Neural progenitor cell (in vitro differentiated cells): Measurements from ENCODE around the gene FAM117B. TPM values are rescaled to one million over a fixed set of nuclear protein-coding genes. Genes with fewer than 3 reads are reported as not detected.

Experiments used
- DNase-seq: peaks from one replicate; pipeline ENCODE4 v3.0.0-alpha.2; 2016; ENCODE audit warnings: low spot score
- H2AFZ ChIP-seq: fragments of 200-600 bp; sonication (generic); replicated peaks from 2 replicates; pipeline ENCODE4 v1.6.1; 2016; ENCODE audit warnings: antibody characterized with exemption
- H3F3A ChIP-seq: fragments of 200-600 bp; sonication (generic); 2 replicates; pipeline ENCODE4 v1.6.1; 2016; ENCODE audit warnings: antibody characterized with exemption, low read depth
- H3K27ac ChIP-seq: fragments of 200-600 bp; sonication (generic); 2 replicates; pipeline ENCODE4 v1.5.1; 2016; ENCODE audit warnings: mild to moderate bottlenecking
- H3K27me3 ChIP-seq: fragments of 200-600 bp; sonication (generic); 2 replicates; pipeline ENCODE4 v1.6.1; 2016; ENCODE audit warnings: mild to moderate bottlenecking, moderate library complexity
- H3K36me3 ChIP-seq: fragments of 200-600 bp; sonication (generic); 2 replicates; pipeline ENCODE4 v1.5.1; 2016
- H3K4me1 ChIP-seq: fragments of 200-600 bp; sonication (generic); 2 replicates; pipeline ENCODE4 v1.6.1; 2016; ENCODE audit warnings: mixed run types
- H3K4me2 ChIP-seq: fragments of 200-600 bp; sonication (generic); 2 replicates; pipeline ENCODE4 v1.6.1; 2016
- H3K4me3 ChIP-seq: fragments of 200-600 bp; sonication (generic); 2 replicates; pipeline ENCODE4 v1.5.1; 2016
- H3K79me2 ChIP-seq: fragments of 200-600 bp; sonication (generic); 2 replicates; pipeline ENCODE4 v1.6.1; 2016; ENCODE audit warnings: low read depth
- H3K9ac ChIP-seq: fragments of 200-600 bp; sonication (generic); 2 replicates; pipeline ENCODE4 v1.6.1; 2016
- H3K9me3 ChIP-seq: fragments of 200-600 bp; sonication (generic); 2 replicates; pipeline ENCODE4 v1.5.1; 2016; ENCODE audit warnings: low read depth
- H4K20me1 ChIP-seq: fragments of 200-600 bp; sonication (generic); 2 replicates; pipeline ENCODE4 v1.6.1; 2016; ENCODE audit warnings: low read depth
- H3K27ac Mint-ChIP-seq: 3 replicates; pipeline ENCODE4 v1.8.0; 2021; ENCODE audit warnings: mixed read lengths
- H3K27me3 Mint-ChIP-seq: 2 replicates; pipeline ENCODE4 v1.8.0; 2022; ENCODE audit warnings: low read depth, mild to moderate bottlenecking, inconsistent platforms, moderate library complexity, mixed read lengths; ENCODE audit not compliant: insufficient read depth
- H3K36me3 Mint-ChIP-seq: 3 replicates; pipeline ENCODE4 v1.8.0; 2021; ENCODE audit warnings: mixed read lengths
- H3K4me1 Mint-ChIP-seq: 3 replicates; pipeline ENCODE4 v1.8.0; 2021; ENCODE audit warnings: mixed read lengths
- H3K4me3 Mint-ChIP-seq: 3 replicates; pipeline ENCODE4 v1.8.0; 2021; ENCODE audit warnings: mild to moderate bottlenecking, moderate library complexity, mixed read lengths
- H3K9me3 Mint-ChIP-seq: 3 replicates; pipeline ENCODE4 v1.8.0; 2020; ENCODE audit warnings: mixed read lengths
- CTCF ChIP-seq: fragments of 200-600 bp; sonication (generic); IDR thresholded peaks from 2 replicates; pipeline ENCODE4 v1.5.1; 2017; ENCODE audit warnings: antibody characterized with exemption, mild to moderate bottlenecking
- EZH2 ChIP-seq: fragments of 200-600 bp; sonication (generic); IDR thresholded peaks from 2 replicates; pipeline ENCODE4 v1.6.1; 2017; ENCODE audit warnings: antibody characterized with exemption, mild to moderate bottlenecking, moderate library complexity
- EZH2phosphoT487 ChIP-seq: fragments of 200-600 bp; sonication (generic); IDR thresholded peaks from 2 replicates; pipeline ENCODE4 v1.6.1; 2017; ENCODE audit warnings: antibody characterized with exemption
- total RNA-seq: library from RNA; depleted of rRNA; stranded (reverse); fragments of >200 nt; gene quantifications from 2 replicates; pipeline ENCODE4 v1.2.3, GENCODE V29; 2015; ENCODE audit warnings: low replicate concordance

Gene FAM117B
- total RNA-seq, 1 donor from 2014 or later: 17.5 TPM

DNA sequence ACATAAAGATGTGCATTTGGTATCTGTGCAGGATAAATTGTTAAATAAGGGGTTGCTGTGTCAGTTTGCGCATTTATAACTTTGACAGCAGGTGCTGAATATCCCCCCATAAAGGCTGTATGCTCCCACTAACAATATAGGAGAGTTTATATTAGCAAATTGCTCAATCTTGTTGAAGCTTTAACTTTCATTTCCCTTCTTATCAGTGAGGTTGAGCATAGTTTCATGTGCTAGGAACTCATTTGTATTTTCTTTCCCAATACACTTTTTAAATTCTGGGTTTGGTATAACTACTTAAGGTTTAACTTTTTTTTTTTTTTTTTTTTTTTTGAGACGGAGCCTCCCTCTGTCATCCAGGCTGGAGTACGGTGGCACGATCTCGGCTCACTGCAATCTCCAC is 89.0 kb downstream of the FAM117B start:
- Histone ChIP-seq H3K27me3 (no peaks in the 10 kb centered on the region), H3K9ac (no peak overlapping the region), H3K9me3 (no peaks in the 10 kb centered on the region), H3K36me3 (peaks cover 4% of the 10 kb centered on the region), H4K20me1 (peaks cover 11% of the 10 kb centered on the region), H3F3A (no peaks in the 10 kb centered on the region), H3K79me2 (peaks cover 38% of the 10 kb centered on the region), H3K27ac (no peak overlapping the region), H2AFZ (no peak overlapping the region), H3K4me1 (no peaks in the 10 kb centered on the region), H3K4me3 (no peak overlapping the region), H3K4me2 (no peak overlapping the region)
- Mint-ChIP-seq H3K27ac (no peak overlapping the region), H3K27me3 (no peaks in the 10 kb centered on the region), H3K36me3 (peaks cover 18% of the 10 kb centered on the region), H3K4me3 (no peak overlapping the region), H3K9me3 (peaks cover 1% of the 10 kb centered on the region), H3K4me1 (no peaks in the 10 kb centered on the region)
- no peak for DNase-seq
- TF ChIP-seq EZH2 (no peak), CTCF (no peak), EZH2phosphoT487 (no peak)

DNA sequence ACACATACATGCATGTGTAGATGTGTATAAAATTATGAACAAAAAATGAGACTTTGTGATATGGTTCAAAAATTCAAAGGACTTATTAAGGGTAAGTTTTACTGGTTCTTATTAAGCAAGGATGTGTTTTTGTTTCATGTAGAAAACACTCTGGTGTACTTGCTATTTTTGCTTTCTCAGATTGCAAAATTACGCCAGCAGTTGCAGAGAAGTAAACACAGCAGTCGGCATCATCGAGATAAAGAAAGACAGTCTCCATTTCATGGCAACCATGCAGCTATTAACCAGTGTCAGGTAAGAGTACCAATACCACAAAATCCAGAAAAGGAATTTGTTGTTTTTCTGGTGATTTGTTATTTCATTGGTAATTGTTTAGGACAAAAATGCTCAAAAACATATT is 91.3 kb downstream of the FAM117B start:
- H3K9me3 Mint-ChIP-seq: peaks cover 2% of the 10 kb centered on the region
- Histone ChIP-seq H3K4me1 (no peaks in the 10 kb centered on the region), H2AFZ (no peak overlapping the region), H3K4me2 (no peak overlapping the region), H3K9me3 (no peaks in the 10 kb centered on the region), H3F3A (no peaks in the 10 kb centered on the region), H3K27me3 (no peaks in the 10 kb centered on the region), H3K9ac (no peak overlapping the region), H3K4me3 (no peak overlapping the region), H3K36me3 (peaks cover 4% of the 10 kb centered on the region), H3K79me2 (peaks cover 15% of the 10 kb centered on the region), H4K20me1 (peaks cover 2% of the 10 kb centered on the region), H3K27ac (no peak overlapping the region)
- H3K27me3 Mint-ChIP-seq: no peaks in the 10 kb centered on the region
- no peak overlapping the region for H3K27ac Mint-ChIP-seq
- no peak for DNase-seq
- H3K4me3 Mint-ChIP-seq: no peak overlapping the region
- TF ChIP-seq CTCF (no peak), EZH2 (no peak), EZH2phosphoT487 (no peak)
- H3K36me3 Mint-ChIP-seq: peaks cover 31% of the 10 kb centered on the region
- no peaks in the 10 kb centered on the region for H3K4me1 Mint-ChIP-seq

DNA sequence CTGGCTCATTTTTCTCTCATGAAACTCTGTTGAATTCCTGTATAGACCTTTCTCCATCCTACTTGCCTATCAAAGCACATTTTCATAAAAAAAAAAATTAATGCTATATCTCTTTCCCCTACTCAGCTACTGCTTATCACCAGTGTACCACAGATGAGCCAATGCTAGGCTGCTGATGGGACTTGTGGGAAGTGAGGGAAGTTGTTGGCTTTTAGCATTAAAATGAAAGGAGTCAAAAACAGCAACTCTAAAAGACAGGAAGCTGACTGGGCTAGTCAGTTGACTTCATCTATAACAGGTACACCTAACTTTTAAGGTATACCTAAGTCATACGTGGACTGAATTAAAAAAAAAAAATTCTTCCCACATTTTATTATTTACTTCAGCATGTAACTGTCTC is 102.1 kb downstream of the FAM117B start:
- H3K36me3 Mint-ChIP-seq: peaks cover 41% of the 10 kb centered on the region
- no peaks in the 10 kb centered on the region for H3K9me3 ChIP-seq
- no peak overlapping the region for H3K27ac Mint-ChIP-seq
- no peak for TF ChIP-seq CTCF
- TF ChIP-seq EZH2phosphoT487: no peak
- TF ChIP-seq EZH2: no peak
- H3K9me3 Mint-ChIP-seq: peaks cover 24% of the 10 kb centered on the region
- H3F3A ChIP-seq: no peaks in the 10 kb centered on the region
- H2AFZ ChIP-seq: no peak overlapping the region
- no peak overlapping the region for H3K27ac ChIP-seq
- H3K4me3 ChIP-seq: no peak overlapping the region
- no peak overlapping the region for H3K9ac ChIP-seq
- no peaks in the 10 kb centered on the region for H3K4me1 ChIP-seq
- H3K4me1 Mint-ChIP-seq: no peaks in the 10 kb centered on the region
- no peak overlapping the region for H3K4me2 ChIP-seq
- H3K79me2 ChIP-seq: no peaks in the 10 kb centered on the region
- DNase-seq: no peak
- no peaks in the 10 kb centered on the region for H4K20me1 ChIP-seq
- peaks cover 17% of the 10 kb centered on the region for H3K36me3 ChIP-seq
- H3K4me3 Mint-ChIP-seq: no peak overlapping the region
- no peaks in the 10 kb centered on the region for H3K27me3 Mint-ChIP-seq
- H3K27me3 ChIP-seq: no peaks in the 10 kb centered on the region

- Histone ChIP-seq H3K9ac (no peak overlapping the region), H3K4me1 (no peaks in the 10 kb centered on the region), H3K9me3 (no peaks in the 10 kb centered on the region), H3K4me3 (no peak overlapping the region), H2AFZ (no peak overlapping the region), H3K79me2 (no peaks in the 10 kb centered on the region), H4K20me1 (no peaks in the 10 kb centered on the region), H3K36me3 (peaks cover 4% of the 10 kb centered on the region), H3K4me2 (no peak overlapping the region), H3K27ac (no peak overlapping the region), H3F3A (no peaks in the 10 kb centered on the region), H3K27me3 (no peaks in the 10 kb centered on the region)
- Mint-ChIP-seq H3K27ac (no peak overlapping the region), H3K4me1 (no peaks in the 10 kb centered on the region), H3K4me3 (no peak overlapping the region), H3K9me3 (peaks cover 39% of the 10 kb centered on the region), H3K36me3 (peaks cover 45% of the 10 kb centered on the region), H3K27me3 (no peaks in the 10 kb centered on the region)
- TF ChIP-seq EZH2: no peak
- TF ChIP-seq CTCF: no peak
- TF ChIP-seq EZH2phosphoT487: no peak
- DNase-seq: no peak
Measured at GRCh38 chr2:202743613-202744012, 108.8 kb downstream of the FAM117B start.
